Right atrium auricular region (tissue), 2 donors: ENCODE measurements around the gene SLC9A9. TPM values are rescaled to one million over a fixed set of nuclear protein-coding genes. Genes with fewer than 3 reads are reported as not detected.
"Not testable (repeated sequence)": the region's sequence is repeated elsewhere in the genome, so short reads cannot be mapped to it uniquely, and the experiment has no call there.

Experiments
- DNase-seq: peaks from one replicate; pipeline ENCODE4 v3.0.0-alpha.2; 2019; ENCODE audit warnings: low spot score
- H3K27ac ChIP-seq, 2 donors: fragments of 200-600 bp; sonication (generic); 1 replicate in 1 of 2; 2 replicates in 1 of 2; pipeline ENCODE4 v1.5.1; 2016 to 2019
- H3K27me3 ChIP-seq, 2 donors: fragments of 200-600 bp; sonication (generic); one replicate each; pipeline versions ENCODE4 v1.5.1 to v1.6.0; 2017 to 2019
- H3K36me3 ChIP-seq: fragments of 200-600 bp; sonication (generic); one replicate; pipeline ENCODE4 v1.5.1; 2016
- H3K4me1 ChIP-seq, 2 donors: fragments of 200-600 bp; sonication (generic); one replicate each; pipeline versions ENCODE4 v1.5.1 to v1.6.0; 2017 to 2019
- H3K4me3 ChIP-seq, 2 donors: fragments of 200-600 bp; sonication (generic); 1 replicate in 1 of 2; 2 replicates in 1 of 2; pipeline ENCODE4 v1.5.1; 2017 to 2019; ENCODE audit warnings: mild to moderate bottlenecking in 1 of 2, moderate library complexity in 1 of 2
- H3K9me3 ChIP-seq, 2 donors: fragments of 200-600 bp; sonication (generic); one replicate each; pipeline ENCODE4 v1.5.1; 2019
- CTCF ChIP-seq, 2 donors: fragments of 200-600 bp; sonication (generic); IDR thresholded peaks; one replicate each; pipeline ENCODE4 v1.5.1; 2019; ENCODE audit warnings: antibody characterized with exemption in 2 of 2
- total RNA-seq, 2 donors: library from RNA; depleted of rRNA; stranded (reverse); fragments of >200 nt; gene quantifications; one replicate each; pipeline ENCODE4 v1.1.0, GENCODE V29; 2016

SLC9A9 gene
- total RNA-seq, 2 donors from 2014 or later = 3.1 to 4.2 TPM

GRCh38 chr3:143806038-143806437 is 42.2 kb downstream of the SLC9A9 start:
- Histone ChIP-seq H3K4me1 (peaks cover 0 to 20% of the 10 kb centered on the region in 2 donors), H3K9me3 (no peaks in the 10 kb centered on the region), H3K27me3 (no peaks in the 10 kb centered on the region), H3K4me3 (no peak overlapping the region), H3K36me3 (no peaks in the 10 kb centered on the region), H3K27ac (no peak overlapping the region)
- DNase-seq = no peak
- no peak for TF ChIP-seq CTCF (IDR thresholded peaks at IDR 0.05)

GRCh38 chr3:143805476-143805875 is 42.8 kb downstream of the SLC9A9 start:
- not testable (repeated sequence) for H3K4me3 ChIP-seq, DNase-seq, H3K9me3 ChIP-seq, H3K27me3 ChIP-seq, H3K27ac ChIP-seq, H3K36me3 ChIP-seq
- peaks cover 0 to 15% of the 10 kb centered on the region in 2 donors for H3K4me1 ChIP-seq

- not testable (repeated sequence) for DNase-seq, H3K4me3 ChIP-seq, H3K4me1 ChIP-seq, H3K9me3 ChIP-seq, H3K36me3 ChIP-seq, H3K27me3 ChIP-seq, H3K27ac ChIP-seq
Observed at GRCh38 chr3:143801046-143801445, 47.2 kb downstream of the SLC9A9 start.

- DNase-seq, H3K9me3 ChIP-seq, H3K27ac ChIP-seq, H3K27me3 ChIP-seq, H3K36me3 ChIP-seq, H3K4me1 ChIP-seq, H3K4me3 ChIP-seq: not testable (repeated sequence)
Observed at GRCh38 chr3:143798151-143798550, 50.1 kb downstream of the SLC9A9 start.

- Histone ChIP-seq H3K4me3 (no peak overlapping the region), H3K4me1 (no peaks in the 10 kb centered on the region), H3K27ac (no peak overlapping the region), H3K36me3 (no peaks in the 10 kb centered on the region), H3K9me3 (peaks cover 0 to 15% of the 10 kb centered on the region in 2 donors), H3K27me3 (no peaks in the 10 kb centered on the region)
- no peak for DNase-seq
- peak in 1 of 2 donors; percentile 24 for TF ChIP-seq CTCF (IDR thresholded peaks at IDR 0.05)
Observed at GRCh38 chr3:143795874-143796273, 52.4 kb downstream of the SLC9A9 start.

GRCh38 chr3:143794793-143795462 is 53.3 kb downstream of the SLC9A9 start:
- H3K27me3 ChIP-seq = no peaks in the 10 kb centered on the region
- no peak for DNase-seq
- no peak overlapping the region for H3K4me3 ChIP-seq
- no peak overlapping the region for H3K27ac ChIP-seq
- no peaks in the 10 kb centered on the region for H3K36me3 ChIP-seq
- H3K9me3 ChIP-seq = peaks cover 0 to 15% of the 10 kb centered on the region in 2 donors
- TF ChIP-seq CTCF (IDR thresholded peaks at IDR 0.05) = no peak
- no peaks in the 10 kb centered on the region for H3K4me1 ChIP-seq

GRCh38 chr3:143793971-143794370 is 54.3 kb downstream of the SLC9A9 start:
- DNase-seq = no peak

More at GRCh38 chr3:143793971-143794370, 54.3 kb downstream of the SLC9A9 start:
- H3K27me3 ChIP-seq = no peaks in the 10 kb centered on the region
- no peaks in the 10 kb centered on the region for H3K36me3 ChIP-seq
- TF ChIP-seq CTCF (IDR thresholded peaks at IDR 0.05) = no peak
- peaks cover 0 to 15% of the 10 kb centered on the region in 2 donors for H3K9me3 ChIP-seq
- H3K4me1 ChIP-seq = no peaks in the 10 kb centered on the region
- no peak overlapping the region for H3K4me3 ChIP-seq
- H3K27ac ChIP-seq = no peak overlapping the region
